DOHH2 (cell line): ENCODE data around the gene ZBTB40.

Experiments used
- CTCF ChIP-seq: fragments of 200-600 bp; sonication (generic); IDR thresholded peaks from one replicate; pipeline ENCODE4 v1.5.1; 2014; ENCODE audit warnings: antibody characterized with exemption, mild to moderate bottlenecking, low read depth, low read length; ENCODE audit not compliant: poor library complexity, severe bottlenecking
- EZH2phosphoT487 ChIP-seq: fragments of 200-600 bp; sonication (generic); IDR thresholded peaks from 2 replicates; pipeline ENCODE4 v1.6.1; 2017; ENCODE audit warnings: borderline replicate concordance, mild to moderate bottlenecking, antibody characterized with exemption, low read length, moderate library complexity, mixed read lengths

- TF ChIP-seq CTCF: no peak
- no peak for TF ChIP-seq EZH2phosphoT487
Observed at GRCh38 chr1:22516906-22517571, 65.4 kb downstream of the ZBTB40 start.
